H9 (cell line): ENCODE data around the gene TGM4. TPM values are rescaled to one million over a fixed set of nuclear protein-coding genes. Genes with fewer than 3 reads are reported as not detected.

Source experiments
- DNase-seq: peaks from one replicate; pipeline ENCODE4 v3.0.0-alpha.2; 2017
- H2AFZ ChIP-seq: one replicate; pipeline ENCODE4 v1.6.1; 2013; ENCODE audit warnings: mild to moderate bottlenecking, low read length, control low read depth, moderate library complexity
- H2AK5ac ChIP-seq: 2 replicates; pipeline ENCODE4 v1.6.1; 2013; ENCODE audit warnings: low read length, control low read depth, mixed read lengths; ENCODE audit not compliant: insufficient read length
- H2BK120ac ChIP-seq: one replicate; pipeline ENCODE4 v1.6.1; 2013; ENCODE audit warnings: low read depth, mild to moderate bottlenecking, low read length, control low read depth, inconsistent platforms; ENCODE audit not compliant: poor library complexity, severe bottlenecking
- H2BK12ac ChIP-seq: 2 replicates; pipeline ENCODE4 v1.6.1; 2013; ENCODE audit warnings: low read length, control low read depth, mixed read lengths, low read depth; ENCODE audit not compliant: insufficient read length
- H2BK15ac ChIP-seq: 2 replicates; pipeline ENCODE4 v1.6.1; 2013; ENCODE audit warnings: low read depth, low read length, control low read depth
- H2BK20ac ChIP-seq: one replicate; pipeline ENCODE4 v1.6.1; 2013; ENCODE audit warnings: low read depth, mild to moderate bottlenecking, low read length, control low read depth, inconsistent platforms; ENCODE audit not compliant: poor library complexity, severe bottlenecking
- H2BK5ac ChIP-seq: 2 replicates; pipeline ENCODE4 v1.6.1; 2013; ENCODE audit warnings: low read length, control low read depth, mixed read lengths; ENCODE audit not compliant: insufficient read length
- H3K14ac ChIP-seq: 2 replicates; pipeline ENCODE4 v1.6.1; 2013; ENCODE audit warnings: low read length, control low read depth; ENCODE audit not compliant: insufficient read depth
- H3K18ac ChIP-seq: 2 replicates; pipeline ENCODE4 v1.6.1; 2013; ENCODE audit warnings: low read depth, mild to moderate bottlenecking, mixed read lengths, low read length, control low read depth; ENCODE audit not compliant: insufficient read length
- H3K23ac ChIP-seq: 2 replicates; pipeline ENCODE4 v1.6.1; 2013; ENCODE audit warnings: low read length, control low read depth, mixed read lengths, low read depth; ENCODE audit not compliant: insufficient read length
- H3K23me2 ChIP-seq: 2 replicates; pipeline ENCODE4 v1.6.1; 2013; ENCODE audit warnings: low read depth, mild to moderate bottlenecking, mixed read lengths, low read length, control low read depth; ENCODE audit not compliant: insufficient read length, poor library complexity, severe bottlenecking
- H3K27ac ChIP-seq: 2 replicates; pipeline ENCODE4 v1.5.1; 2013; ENCODE audit warnings: low read length, control low read depth, mixed read lengths, low read depth; ENCODE audit not compliant: insufficient read length
- H3K27me3 ChIP-seq: 2 replicates; pipeline ENCODE4 v1.6.1; 2013; ENCODE audit warnings: low read length, control low read depth, inconsistent platforms; ENCODE audit not compliant: insufficient read depth
- H3K4ac ChIP-seq: 2 replicates; pipeline ENCODE4 v1.6.1; 2013; ENCODE audit warnings: low read depth, mild to moderate bottlenecking, control low read depth, inconsistent platforms, low read length, moderate library complexity
- H3K4me1 ChIP-seq: 2 replicates; pipeline ENCODE4 v1.6.1; 2013; ENCODE audit warnings: low read length, control low read depth, inconsistent platforms; ENCODE audit not compliant: insufficient read depth
- H3K4me2 ChIP-seq: 2 replicates; pipeline ENCODE4 v1.6.1; 2013; ENCODE audit warnings: low read length, control low read depth, mixed read lengths; ENCODE audit not compliant: insufficient read length, insufficient read depth
- H3K56ac ChIP-seq: 2 replicates; pipeline ENCODE4 v1.6.1; 2013; ENCODE audit warnings: low read depth, mild to moderate bottlenecking, mixed read lengths, low read length, control low read depth; ENCODE audit not compliant: insufficient read length
- H3K79me1 ChIP-seq: 2 replicates; pipeline ENCODE4 v1.6.1; 2013; ENCODE audit warnings: low read depth, mild to moderate bottlenecking, moderate library complexity, low read length, control low read depth, inconsistent platforms; ENCODE audit not compliant: insufficient read depth, poor library complexity, severe bottlenecking
- H3K79me2 ChIP-seq: 2 replicates; pipeline ENCODE4 v1.6.1; 2013; ENCODE audit warnings: low read length, control low read depth, inconsistent platforms; ENCODE audit not compliant: insufficient read depth
- H3K9ac ChIP-seq: 2 replicates; pipeline ENCODE4 v1.6.1; 2013; ENCODE audit warnings: low read length, control low read depth, mixed read lengths; ENCODE audit not compliant: insufficient read length; ENCODE audit errors: extremely low read depth
- H3K9me3 ChIP-seq: one replicate; pipeline ENCODE4 v1.6.1; 2013; ENCODE audit warnings: low read depth, low read length, inconsistent platforms; ENCODE audit not compliant: control insufficient read depth
- H3T11ph ChIP-seq: one replicate; pipeline ENCODE4 v1.6.1; 2013; ENCODE audit warnings: mild to moderate bottlenecking, low read length, control low read depth, inconsistent platforms
- H4K20me1 ChIP-seq: one replicate; pipeline ENCODE4 v1.6.1; 2013; ENCODE audit not compliant: control insufficient read depth, insufficient read length, insufficient read depth
- H4K5ac ChIP-seq: 2 replicates; pipeline ENCODE4 v1.6.1; 2013; ENCODE audit warnings: low read depth, mild to moderate bottlenecking, mixed read lengths, low read length, control low read depth; ENCODE audit not compliant: insufficient read length
- H4K8ac ChIP-seq: replicated peaks from 2 replicates; pipeline ENCODE4 v1.6.1; 2013; ENCODE audit warnings: low read length, control low read depth, mixed read lengths, low read depth; ENCODE audit not compliant: insufficient read length
- H4K91ac ChIP-seq: 2 replicates; pipeline ENCODE4 v1.6.1; 2013; ENCODE audit warnings: low read depth, mild to moderate bottlenecking, moderate library complexity, mixed read lengths, low read length, control low read depth; ENCODE audit not compliant: insufficient read length
- H3K27ac Mint-ChIP-seq, 3 experiments: 2 replicates in 2 of 3; 3 replicates in 1 of 3; pipeline ENCODE4 v1.8.0; 2020 to 2021; ENCODE audit warnings: mixed read lengths in 3 of 3, mild to moderate bottlenecking in 1 of 3, moderate library complexity in 1 of 3
- H3K27me3 Mint-ChIP-seq: 2 replicates; pipeline ENCODE4 v1.8.0; 2021; ENCODE audit warnings: low read depth, mild to moderate bottlenecking, moderate library complexity, mixed read lengths
- H3K36me3 Mint-ChIP-seq, 3 experiments: 2 replicates in 2 of 3; 3 replicates in 1 of 3; pipeline ENCODE4 v1.8.0; 2020 to 2021; ENCODE audit warnings: low read depth in 3 of 3, mixed read lengths in 3 of 3; ENCODE audit not compliant: insufficient read depth in 1 of 3
- H3K4me1 Mint-ChIP-seq, 2 experiments: 2 replicates each; pipeline ENCODE4 v1.8.0; 2020; ENCODE audit warnings: mixed read lengths in 2 of 2
- H3K4me3 Mint-ChIP-seq, 2 experiments: 2 replicates in 1 of 2; 3 replicates in 1 of 2; pipeline ENCODE4 v1.8.0; 2020 to 2021; ENCODE audit warnings: mild to moderate bottlenecking in 2 of 2, mixed read lengths in 2 of 2, moderate library complexity in 1 of 2
- H3K9me3 Mint-ChIP-seq, 2 experiments: 2 replicates in 1 of 2; 3 replicates in 1 of 2; pipeline ENCODE4 v1.8.0; 2020; ENCODE audit warnings: mild to moderate bottlenecking in 2 of 2, mixed read lengths in 2 of 2, moderate library complexity in 1 of 2
- WGBS: extraction: QIAGEN DNeasy Blood & Tissue Kit; methylation state at CpG from one replicate; pipeline ENCODE4 v1.1.7; 2013; ENCODE audit warnings: missing lambda C conversion rate, low lambda C conversion rate, mixed read lengths; ENCODE audit not compliant: insufficient read length; ENCODE audit errors: extremely low coverage; 5-methylcytosine and 5-hydroxymethylcytosine counted together
- total RNA-seq: library from RNA; stranded (reverse); gene quantifications from 2 replicates; pipeline ENCODE4 v1.2.1, GENCODE V29; 2021
- TF ChIP-seq, protein P1 (sequence below): fragments of 200-600 bp; sonication (generic); conservative IDR thresholded peaks from 3 replicates; pipeline ENCODE4 v1.8.0; 2021; ENCODE audit warnings: antibody characterized with exemption, mild to moderate bottlenecking

Gene TGM4
- total RNA-seq, 1 experiment from 2014 or later = not detected

DNA sequence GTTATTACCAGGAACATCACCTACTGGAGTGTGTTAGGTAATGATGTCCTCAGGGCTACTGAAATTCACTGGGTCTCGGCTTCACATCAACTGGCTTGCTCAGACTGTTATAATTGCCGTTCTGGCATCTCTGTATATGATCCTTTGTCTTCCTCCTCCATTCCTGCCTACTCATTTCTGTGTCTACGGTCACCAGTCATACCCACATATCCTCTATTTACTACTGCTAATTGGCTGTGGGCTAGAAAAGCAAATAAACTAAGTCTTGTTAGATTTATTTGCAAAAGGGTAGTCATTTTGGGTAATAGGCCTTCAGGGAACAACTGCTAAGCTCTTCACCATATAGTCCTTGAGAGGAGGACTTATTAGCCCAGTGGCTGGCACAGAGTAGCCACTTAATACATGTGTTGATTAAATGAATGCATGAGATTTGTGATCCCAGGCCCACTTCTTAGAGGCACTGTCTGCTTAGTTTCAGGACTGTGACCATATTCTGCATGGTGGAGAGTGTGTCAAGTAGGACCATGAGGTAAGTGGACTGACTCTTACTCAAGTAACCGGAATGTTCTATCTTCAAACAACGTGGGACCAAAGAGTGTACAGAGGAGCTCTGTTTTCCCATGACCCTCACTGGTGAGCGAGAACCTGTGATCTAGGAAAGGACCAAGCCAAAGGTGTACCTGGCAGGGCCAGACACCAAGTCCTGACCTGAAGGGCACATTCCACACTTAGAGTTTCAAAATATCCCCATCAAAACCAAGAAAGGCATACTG lies 88.4 kb downstream of the TGM4 start:
- H3K14ac ChIP-seq = no peak overlapping the region
- no peak overlapping the region for H2AK5ac ChIP-seq
- H3K27ac ChIP-seq = no peak overlapping the region

More for the DNA sequence above, 88.4 kb downstream of the TGM4 start:
- no peaks in the 10 kb centered on the region for H3K27me3 Mint-ChIP-seq
- H3T11ph ChIP-seq = no peak overlapping the region
- H3K18ac ChIP-seq = no peak overlapping the region
- no peaks in the 10 kb centered on the region for H3K23me2 ChIP-seq
- no peak overlapping the region for H2BK15ac ChIP-seq
- H4K91ac ChIP-seq = no peak overlapping the region
- H3K36me3 Mint-ChIP-seq = peaks cover 0 to 6% (median 0%) of the 10 kb centered on the region in 3 experiments; a peak in 2 of 7 replicates
- H4K8ac ChIP-seq = no peak overlapping the region
- H2AFZ ChIP-seq = no peak overlapping the region
- WGBS = no CpG with 5 or more reads among the region's 6 CpGs
- no peaks in the 10 kb centered on the region for H3K79me1 ChIP-seq
- H3K27me3 ChIP-seq = no peaks in the 10 kb centered on the region
- DNase-seq = no peak
- no peak overlapping the region for H3K4ac ChIP-seq
- no peak overlapping the region for H2BK12ac ChIP-seq
- H2BK5ac ChIP-seq = no peak overlapping the region
- no peak overlapping the region for H3K56ac ChIP-seq
- no peaks in the 10 kb centered on the region for H3K9me3 ChIP-seq
- H3K27ac Mint-ChIP-seq = no peak overlapping the region
- no peak overlapping the region for H3K23ac ChIP-seq
- H3K4me1 Mint-ChIP-seq = peaks cover 8 to 13% of the 10 kb centered on the region in 2 experiments
- H3K9ac ChIP-seq = no peak overlapping the region
- H3K4me1 ChIP-seq = peaks cover under 1% of the 10 kb centered on the region; the same call in 1 of the 2 replicates
- no peak overlapping the region for H2BK20ac ChIP-seq
- H4K20me1 ChIP-seq = no peaks in the 10 kb centered on the region
- H3K79me2 ChIP-seq = peaks cover 4% of the 10 kb centered on the region; the same call in 1 of the 2 replicates
- H4K5ac ChIP-seq = no peak overlapping the region
- no peaks in the 10 kb centered on the region for H3K9me3 Mint-ChIP-seq
- no peak overlapping the region for H3K4me2 ChIP-seq
- H2BK120ac ChIP-seq = no peak overlapping the region
- TF ChIP-seq, protein P1, sequence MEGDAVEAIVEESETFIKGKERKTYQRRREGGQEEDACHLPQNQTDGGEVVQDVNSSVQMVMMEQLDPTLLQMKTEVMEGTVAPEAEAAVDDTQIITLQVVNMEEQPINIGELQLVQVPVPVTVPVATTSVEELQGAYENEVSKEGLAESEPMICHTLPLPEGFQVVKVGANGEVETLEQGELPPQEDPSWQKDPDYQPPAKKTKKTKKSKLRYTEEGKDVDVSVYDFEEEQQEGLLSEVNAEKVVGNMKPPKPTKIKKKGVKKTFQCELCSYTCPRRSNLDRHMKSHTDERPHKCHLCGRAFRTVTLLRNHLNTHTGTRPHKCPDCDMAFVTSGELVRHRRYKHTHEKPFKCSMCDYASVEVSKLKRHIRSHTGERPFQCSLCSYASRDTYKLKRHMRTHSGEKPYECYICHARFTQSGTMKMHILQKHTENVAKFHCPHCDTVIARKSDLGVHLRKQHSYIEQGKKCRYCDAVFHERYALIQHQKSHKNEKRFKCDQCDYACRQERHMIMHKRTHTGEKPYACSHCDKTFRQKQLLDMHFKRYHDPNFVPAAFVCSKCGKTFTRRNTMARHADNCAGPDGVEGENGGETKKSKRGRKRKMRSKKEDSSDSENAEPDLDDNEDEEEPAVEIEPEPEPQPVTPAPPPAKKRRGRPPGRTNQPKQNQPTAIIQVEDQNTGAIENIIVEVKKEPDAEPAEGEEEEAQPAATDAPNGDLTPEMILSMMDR = no peak
- no peak overlapping the region for H3K4me3 Mint-ChIP-seq
